Measurements from ENCODE around the gene CAMK1G.

Gene CAMK1G

DNA sequence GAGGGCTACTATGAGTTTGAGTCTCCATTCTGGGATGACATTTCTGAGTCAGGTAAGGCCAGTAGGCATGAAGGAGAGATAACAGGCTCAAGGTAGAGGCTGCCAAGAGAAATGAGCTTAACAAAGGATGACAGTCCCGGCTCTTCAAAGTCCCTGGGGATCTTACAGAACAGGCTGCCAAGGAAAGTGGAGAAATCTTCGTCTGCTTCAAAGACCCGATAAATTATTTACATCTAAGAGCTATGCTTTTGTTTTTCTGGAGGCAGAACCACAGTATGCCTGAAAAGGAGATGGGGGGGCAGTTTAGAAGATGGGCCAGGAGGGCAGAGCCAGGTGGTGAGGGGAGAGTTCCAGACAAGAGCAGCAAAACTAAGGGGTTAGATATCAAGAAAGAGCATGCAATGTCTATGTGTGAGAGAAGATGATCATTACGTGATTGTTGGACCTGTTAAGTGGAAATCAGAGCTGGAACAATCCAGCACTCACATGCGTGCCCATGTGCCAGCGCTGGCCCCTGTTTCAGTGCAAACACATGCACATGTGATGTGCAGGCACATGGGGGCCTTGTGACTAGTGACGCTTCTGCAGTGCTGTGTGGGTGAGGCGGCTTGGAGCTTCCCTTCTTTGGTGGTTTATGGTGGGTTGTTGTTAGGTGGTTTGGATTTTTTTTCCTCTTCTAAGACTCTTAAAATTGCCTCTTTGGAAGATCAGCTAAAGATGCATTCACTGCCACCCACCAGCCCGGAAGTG is 25.7 kb downstream of the CAMK1G start:
- no peak for ATAC-seq
- TF ChIP-seq, protein P1, sequence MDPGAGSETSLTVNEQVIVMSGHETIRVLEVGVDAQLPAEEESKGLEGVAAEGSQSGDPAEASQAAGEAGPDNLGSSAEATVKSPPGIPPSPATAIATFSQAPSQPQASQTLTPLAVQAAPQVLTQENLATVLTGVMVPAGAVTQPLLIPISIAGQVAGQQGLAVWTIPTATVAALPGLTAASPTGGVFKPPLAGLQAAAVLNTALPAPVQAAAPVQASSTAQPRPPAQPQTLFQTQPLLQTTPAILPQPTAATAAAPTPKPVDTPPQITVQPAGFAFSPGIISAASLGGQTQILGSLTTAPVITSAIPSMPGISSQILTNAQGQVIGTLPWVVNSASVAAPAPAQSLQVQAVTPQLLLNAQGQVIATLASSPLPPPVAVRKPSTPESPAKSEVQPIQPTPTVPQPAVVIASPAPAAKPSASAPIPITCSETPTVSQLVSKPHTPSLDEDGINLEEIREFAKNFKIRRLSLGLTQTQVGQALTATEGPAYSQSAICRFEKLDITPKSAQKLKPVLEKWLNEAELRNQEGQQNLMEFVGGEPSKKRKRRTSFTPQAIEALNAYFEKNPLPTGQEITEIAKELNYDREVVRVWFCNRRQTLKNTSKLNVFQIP (CRISPR knock-in tag; IDR thresholded peaks at IDR 0.05; ENCODE audit: borderline replicate concordance, low read depth), result no peak
- TF ChIP-seq, protein P2, sequence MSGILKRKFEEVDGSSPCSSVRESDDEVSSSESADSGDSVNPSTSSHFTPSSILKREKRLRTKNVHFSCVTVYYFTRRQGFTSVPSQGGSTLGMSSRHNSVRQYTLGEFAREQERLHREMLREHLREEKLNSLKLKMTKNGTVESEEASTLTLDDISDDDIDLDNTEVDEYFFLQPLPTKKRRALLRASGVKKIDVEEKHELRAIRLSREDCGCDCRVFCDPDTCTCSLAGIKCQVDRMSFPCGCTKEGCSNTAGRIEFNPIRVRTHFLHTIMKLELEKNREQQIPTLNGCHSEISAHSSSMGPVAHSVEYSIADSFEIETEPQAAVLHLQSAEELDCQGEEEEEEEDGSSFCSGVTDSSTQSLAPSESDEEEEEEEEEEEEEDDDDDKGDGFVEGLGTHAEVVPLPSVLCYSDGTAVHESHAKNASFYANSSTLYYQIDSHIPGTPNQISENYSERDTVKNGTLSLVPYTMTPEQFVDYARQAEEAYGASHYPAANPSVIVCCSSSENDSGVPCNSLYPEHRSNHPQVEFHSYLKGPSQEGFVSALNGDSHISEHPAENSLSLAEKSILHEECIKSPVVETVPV (CRISPR knock-in tag; IDR thresholded peaks at IDR 0.05), result no peak
- TF ChIP-seq ARNTL (CRISPR knock-in tag; IDR thresholded peaks at IDR 0.05; ENCODE audit: borderline replicate concordance, low read depth), result no peak
- TF ChIP-seq, protein P3, sequence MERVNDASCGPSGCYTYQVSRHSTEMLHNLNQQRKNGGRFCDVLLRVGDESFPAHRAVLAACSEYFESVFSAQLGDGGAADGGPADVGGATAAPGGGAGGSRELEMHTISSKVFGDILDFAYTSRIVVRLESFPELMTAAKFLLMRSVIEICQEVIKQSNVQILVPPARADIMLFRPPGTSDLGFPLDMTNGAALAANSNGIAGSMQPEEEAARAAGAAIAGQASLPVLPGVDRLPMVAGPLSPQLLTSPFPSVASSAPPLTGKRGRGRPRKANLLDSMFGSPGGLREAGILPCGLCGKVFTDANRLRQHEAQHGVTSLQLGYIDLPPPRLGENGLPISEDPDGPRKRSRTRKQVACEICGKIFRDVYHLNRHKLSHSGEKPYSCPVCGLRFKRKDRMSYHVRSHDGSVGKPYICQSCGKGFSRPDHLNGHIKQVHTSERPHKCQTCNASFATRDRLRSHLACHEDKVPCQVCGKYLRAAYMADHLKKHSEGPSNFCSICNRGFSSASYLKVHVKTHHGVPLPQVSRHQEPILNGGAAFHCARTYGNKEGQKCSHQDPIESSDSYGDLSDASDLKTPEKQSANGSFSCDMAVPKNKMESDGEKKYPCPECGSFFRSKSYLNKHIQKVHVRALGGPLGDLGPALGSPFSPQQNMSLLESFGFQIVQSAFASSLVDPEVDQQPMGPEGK (CRISPR knock-in tag; IDR thresholded peaks at IDR 0.05; ENCODE audit: borderline replicate concordance), result no peak
- no peak for TF ChIP-seq ESRRG (CRISPR knock-in tag; IDR thresholded peaks at IDR 0.05)
- no peak for TF ChIP-seq ZNF565 (CRISPR knock-in tag; conservative IDR thresholded peaks at IDR 0.05; ENCODE audit: low read depth)
- TF ChIP-seq ZFP30 (CRISPR knock-in tag; IDR thresholded peaks at IDR 0.05), result no peak
- TF ChIP-seq ZNF70 (CRISPR knock-in tag; IDR thresholded peaks at IDR 0.05), result no peak
- TF ChIP-seq TOX (CRISPR knock-in tag; IDR thresholded peaks at IDR 0.05; ENCODE audit: borderline replicate concordance), result no peak
- TF ChIP-seq RARB (CRISPR knock-in tag; IDR thresholded peaks at IDR 0.05), result no peak

DNA sequence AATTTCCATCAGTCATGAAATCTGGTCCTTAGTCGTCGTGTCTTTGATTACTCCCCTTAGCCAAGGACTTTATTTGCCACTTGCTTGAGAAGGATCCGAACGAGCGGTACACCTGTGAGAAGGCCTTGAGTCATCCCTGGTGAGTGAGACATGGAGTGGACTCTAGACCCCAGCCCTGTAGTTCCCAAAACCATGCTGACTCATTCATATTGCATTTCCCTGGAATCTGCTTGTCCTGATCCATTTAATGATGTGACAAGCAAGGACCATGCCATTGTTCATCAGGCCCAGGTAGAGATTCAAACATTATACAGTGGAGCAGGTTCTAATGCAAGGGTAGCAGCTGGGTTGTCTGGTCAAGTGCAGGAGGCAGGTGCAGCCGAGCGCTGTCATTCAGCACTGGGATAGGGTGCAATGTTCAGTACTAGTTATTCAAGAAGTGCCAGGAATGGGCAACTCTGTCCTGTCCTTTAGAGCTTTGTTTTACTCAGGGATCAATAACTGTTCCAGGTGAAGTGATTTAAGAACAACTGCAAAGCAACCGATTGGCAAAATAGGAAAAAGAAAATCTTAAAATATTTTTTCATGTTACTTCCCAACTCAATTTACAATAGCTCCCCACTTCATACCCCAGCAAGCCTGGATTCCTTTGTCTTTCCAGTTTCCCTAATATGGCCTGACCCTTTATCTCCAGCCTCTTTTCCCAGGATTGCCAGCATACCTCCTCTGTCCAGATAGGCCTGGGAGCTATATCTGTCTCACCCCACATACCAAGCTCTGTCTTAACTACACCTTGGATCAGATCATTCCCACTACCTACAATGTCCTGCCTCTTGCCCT is 26.5 kb downstream of the CAMK1G start:
- ATAC-seq, result no peak
- TF ChIP-seq ZNF70 (CRISPR knock-in tag; IDR thresholded peaks at IDR 0.05) (no peak), BACH2 (CRISPR knock-in tag; IDR thresholded peaks at IDR 0.05; ENCODE audit: borderline replicate concordance) (no peak), PPARA (CRISPR knock-in tag; IDR thresholded peaks at IDR 0.05; ENCODE audit: borderline replicate concordance) (no peak), ZNF565 (CRISPR knock-in tag; conservative IDR thresholded peaks at IDR 0.05; ENCODE audit: low read depth) (no peak), OSR1 (CRISPR knock-in tag; IDR thresholded peaks at IDR 0.05) (no peak), CSDC2 (CRISPR knock-in tag; IDR thresholded peaks at IDR 0.05) (no peak), ZFP3 (CRISPR knock-in tag; IDR thresholded peaks at IDR 0.05) (no peak), ZNF8 (CRISPR knock-in tag; IDR thresholded peaks at IDR 0.05) (no peak)
- TF ChIP-seq, protein P2 (CRISPR knock-in tag; IDR thresholded peaks at IDR 0.05), result no peak
- TF ChIP-seq, protein P4, sequence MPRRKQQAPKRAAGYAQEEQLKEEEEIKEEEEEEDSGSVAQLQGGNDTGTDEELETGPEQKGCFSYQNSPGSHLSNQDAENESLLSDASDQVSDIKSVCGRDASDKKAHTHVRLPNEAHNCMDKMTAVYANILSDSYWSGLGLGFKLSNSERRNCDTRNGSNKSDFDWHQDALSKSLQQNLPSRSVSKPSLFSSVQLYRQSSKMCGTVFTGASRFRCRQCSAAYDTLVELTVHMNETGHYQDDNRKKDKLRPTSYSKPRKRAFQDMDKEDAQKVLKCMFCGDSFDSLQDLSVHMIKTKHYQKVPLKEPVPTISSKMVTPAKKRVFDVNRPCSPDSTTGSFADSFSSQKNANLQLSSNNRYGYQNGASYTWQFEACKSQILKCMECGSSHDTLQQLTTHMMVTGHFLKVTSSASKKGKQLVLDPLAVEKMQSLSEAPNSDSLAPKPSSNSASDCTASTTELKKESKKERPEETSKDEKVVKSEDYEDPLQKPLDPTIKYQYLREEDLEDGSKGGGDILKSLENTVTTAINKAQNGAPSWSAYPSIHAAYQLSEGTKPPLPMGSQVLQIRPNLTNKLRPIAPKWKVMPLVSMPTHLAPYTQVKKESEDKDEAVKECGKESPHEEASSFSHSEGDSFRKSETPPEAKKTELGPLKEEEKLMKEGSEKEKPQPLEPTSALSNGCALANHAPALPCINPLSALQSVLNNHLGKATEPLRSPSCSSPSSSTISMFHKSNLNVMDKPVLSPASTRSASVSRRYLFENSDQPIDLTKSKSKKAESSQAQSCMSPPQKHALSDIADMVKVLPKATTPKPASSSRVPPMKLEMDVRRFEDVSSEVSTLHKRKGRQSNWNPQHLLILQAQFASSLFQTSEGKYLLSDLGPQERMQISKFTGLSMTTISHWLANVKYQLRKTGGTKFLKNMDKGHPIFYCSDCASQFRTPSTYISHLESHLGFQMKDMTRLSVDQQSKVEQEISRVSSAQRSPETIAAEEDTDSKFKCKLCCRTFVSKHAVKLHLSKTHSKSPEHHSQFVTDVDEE (CRISPR knock-in tag; IDR thresholded peaks at IDR 0.05), result no peak

DNA sequence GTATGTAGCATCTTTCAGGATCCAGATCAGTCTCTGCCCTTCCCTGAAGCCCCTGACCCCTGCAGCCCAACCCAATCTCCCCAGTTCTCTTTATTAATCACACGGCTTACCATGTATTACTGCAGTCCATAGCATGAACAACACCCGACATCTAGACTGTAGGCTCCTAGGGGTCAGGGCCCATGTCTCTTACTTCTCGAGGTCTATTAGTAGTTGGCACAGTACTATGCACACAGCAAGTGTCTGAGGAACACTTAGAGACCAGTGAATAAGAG is 27.1 kb downstream of the CAMK1G start:
- TF ChIP-seq BACH2 (CRISPR knock-in tag; IDR thresholded peaks at IDR 0.05; ENCODE audit: borderline replicate concordance), result no peak
- no peak for ATAC-seq

Data from SK-N-SH treated with all-trans-retinoic acid at 6 μM for 48 hours (cell line).